ENCODE data around the gene RBPJ. TPM values are rescaled to one million over a fixed set of nuclear protein-coding genes. Genes with fewer than 3 reads are reported as not detected.

The RBPJ gene
- total RNA-seq, 1 donor from 2014 or later, result 73.3 TPM

DNA sequence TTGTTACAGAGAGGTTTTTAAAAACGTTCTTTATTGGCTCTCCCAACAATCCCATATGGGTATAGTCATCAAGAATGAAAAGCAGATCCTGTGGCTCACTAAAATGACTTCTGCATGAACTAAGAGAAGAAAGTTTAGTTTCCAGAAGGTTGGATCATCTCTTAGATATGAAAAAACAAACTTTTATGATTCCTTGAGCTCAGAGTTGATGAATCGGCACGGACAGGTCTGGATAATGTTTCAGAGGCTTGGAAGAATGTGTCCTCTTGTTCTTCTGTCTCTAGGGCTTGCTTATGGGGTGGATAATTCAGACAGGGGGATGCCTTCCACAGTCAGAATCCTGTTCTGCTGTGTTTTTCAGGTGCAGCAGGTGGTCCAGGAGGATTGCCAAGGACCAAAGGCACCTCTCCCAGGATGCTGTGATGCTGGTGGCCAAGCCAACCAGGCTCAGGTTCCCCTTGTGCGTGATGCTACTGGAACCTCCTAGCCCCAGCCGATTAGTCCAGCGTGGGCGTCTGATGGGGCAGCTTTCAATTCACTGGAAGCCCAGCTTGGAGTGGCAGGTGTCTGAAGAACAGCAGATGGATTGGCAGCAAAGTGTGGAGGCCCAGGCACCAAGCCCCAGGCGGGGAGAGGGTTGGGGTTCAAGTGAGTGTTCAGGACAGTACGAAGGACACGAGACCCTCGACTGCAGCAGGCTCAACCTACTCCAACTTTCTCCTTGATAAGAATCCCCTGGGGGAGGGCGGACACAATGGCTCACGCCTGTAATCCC, 139.1 kb downstream of the RBPJ start:
- DNase-seq (ENCODE audit: low spot score), result no peak

DNA sequence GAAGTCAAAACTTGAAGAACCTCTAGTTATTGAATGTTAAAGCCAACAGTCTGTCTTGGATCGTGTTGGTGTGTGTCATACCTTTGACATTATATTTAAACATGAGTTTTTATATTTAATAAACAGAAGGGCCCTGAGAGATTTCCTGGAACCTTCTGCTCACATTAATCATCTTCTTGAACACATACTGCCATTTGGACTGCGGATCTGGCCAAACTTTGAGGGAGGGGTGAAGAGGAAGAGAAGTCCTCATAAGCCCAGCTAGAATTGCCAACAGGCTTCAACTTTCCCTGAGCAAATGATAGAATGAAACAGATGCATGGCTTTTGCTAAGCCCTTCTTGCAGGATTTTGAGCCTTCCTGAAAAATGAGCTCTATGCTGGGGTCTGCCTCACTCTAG, 142.1 kb downstream of the RBPJ start:
- no peak for DNase-seq (ENCODE audit: low spot score)

DNA sequence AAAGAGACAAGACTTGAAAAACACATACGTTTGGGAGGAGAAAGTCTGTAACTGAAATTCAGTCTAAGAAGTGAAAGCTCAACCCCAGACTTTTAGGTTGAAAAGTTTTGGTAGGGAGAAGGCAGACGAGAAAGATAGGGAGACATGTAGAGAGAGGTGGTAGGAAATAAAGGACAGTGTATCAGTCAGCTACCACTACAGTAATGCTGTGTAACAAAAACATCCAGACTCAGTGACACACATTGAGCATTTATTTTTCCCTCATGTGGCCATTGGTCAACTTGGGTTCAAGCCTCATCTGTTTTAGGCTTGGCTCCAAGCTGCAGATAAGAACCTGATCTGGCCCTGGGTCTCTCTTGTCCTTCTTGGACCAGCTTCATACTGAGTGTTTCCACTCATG, 142.6 kb downstream of the RBPJ start:
- DNase-seq (ENCODE audit: low spot score), result no peak

DNA sequence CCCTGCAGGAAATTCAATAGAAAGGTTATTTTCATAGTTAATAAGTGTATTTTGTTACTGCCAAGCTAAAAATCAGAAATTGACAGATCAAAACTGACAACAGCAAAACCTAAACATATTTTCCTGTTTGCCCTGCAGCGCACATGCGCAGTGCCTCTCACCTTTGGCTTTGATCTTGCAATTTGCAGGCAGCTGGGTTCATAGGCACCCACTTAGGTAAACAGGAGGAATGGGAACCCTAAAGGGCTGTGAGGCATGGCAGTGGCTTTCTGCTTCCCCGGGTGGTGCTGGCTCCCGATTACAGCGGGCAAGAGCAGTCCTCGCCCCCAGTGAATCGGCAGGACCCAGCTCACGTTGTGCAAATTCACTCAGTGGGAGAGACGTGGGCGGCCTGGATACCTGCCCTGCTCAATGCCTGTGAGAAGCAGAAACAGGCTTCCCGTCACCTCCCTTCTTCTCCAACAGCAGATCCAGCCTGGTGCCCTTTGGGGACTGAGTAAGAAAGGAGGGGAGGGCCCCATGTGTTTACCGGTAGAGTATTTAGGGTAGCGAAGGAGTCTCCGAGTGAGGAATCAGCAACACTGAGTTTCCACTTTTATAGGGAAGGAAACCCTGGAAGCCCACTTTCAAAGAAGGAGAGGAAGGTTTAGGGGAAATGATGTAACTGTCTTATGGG, 143.7 kb downstream of the RBPJ start:
- no peak for DNase-seq (ENCODE audit: low spot score)

DNA sequence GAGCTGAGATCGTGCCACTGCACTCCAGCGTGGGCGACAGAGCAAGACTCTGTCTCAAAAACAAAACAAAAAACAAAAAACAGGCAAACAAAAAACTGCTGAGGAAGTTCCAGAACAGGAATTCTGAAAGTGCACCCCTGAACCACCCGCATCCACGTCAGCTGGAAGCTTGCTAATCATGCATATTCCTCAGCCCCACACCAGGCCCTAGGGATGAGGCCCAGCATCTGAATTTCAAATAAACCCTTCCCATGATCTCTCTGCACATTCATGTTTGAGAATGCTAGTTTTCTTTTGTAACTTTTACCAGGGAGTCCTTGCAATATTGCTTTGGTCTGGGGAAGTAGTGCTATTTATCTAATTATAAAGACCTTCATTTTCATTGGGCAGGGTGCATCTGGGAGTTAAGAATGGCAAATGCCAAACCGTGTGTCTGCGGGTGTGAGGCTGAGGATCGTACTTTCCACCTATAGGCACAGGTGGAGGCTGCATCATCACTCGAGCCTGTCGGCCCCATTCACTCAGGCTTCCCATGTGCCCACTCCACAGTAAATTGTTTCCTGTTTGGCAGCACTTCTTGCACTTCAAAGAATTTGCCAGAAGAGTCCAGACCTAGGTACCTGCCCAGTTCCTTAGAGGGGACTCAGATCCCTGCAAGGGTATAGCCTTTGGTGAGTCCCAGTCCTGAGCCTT, 145.9 kb downstream of the RBPJ start:
- DNase-seq (ENCODE audit: low spot score), result no peak

DNA sequence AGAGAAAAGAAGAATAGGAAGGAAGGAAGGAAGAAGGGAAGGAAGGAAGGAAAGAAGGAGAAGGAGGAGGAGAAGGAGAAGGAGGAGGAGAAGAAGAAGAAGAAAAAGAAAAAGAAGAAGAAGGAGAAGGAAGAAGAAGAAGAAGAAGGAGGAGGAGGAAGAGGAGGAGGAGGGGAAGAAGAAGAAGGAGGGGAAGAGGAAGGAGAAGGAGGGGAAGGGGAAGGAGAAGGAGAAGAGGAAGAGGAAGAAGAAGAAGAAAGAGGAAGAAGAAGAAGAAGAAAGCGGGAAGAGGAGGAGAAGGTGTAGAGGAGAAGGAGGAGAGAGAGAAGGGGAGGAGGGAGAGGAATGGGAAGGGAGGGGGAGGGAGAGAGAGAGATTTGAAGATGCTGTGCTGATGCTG, 146.9 kb downstream of the RBPJ start:
- DNase-seq (ENCODE audit: low spot score), result no peak

DNA sequence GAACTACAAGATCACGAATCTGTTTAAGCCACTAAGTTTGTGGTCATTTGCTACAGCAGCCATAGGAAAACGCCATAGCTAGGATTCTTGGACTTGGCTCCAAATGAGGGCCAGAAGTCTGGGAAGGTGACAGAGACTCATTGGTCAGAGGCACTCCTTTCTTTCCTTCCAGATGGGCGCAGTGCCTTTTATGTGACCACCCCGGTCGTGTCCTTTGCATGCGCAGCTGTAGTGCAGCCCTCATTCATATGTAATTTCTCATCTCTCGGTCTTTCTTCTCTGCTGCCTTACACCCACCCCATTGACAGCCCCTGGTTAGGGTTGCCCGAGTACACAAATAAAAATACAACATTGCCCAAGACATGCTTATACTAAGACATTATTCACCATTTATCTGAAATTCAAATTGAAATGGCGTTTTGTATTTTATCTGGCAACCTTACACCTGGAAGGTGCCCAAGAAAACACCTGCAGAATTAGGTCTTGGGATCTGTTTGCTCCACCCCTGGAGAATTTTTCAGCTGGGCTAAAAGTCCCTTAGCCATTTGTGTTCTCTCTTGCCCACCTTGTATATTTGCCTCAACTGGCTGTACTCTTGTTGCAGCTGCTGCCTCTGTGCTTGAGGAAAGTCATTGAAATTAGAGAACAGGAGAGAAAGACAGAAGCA, 147.6 kb downstream of the RBPJ start:
- DNase-seq (ENCODE audit: low spot score), result no peak

DNA sequence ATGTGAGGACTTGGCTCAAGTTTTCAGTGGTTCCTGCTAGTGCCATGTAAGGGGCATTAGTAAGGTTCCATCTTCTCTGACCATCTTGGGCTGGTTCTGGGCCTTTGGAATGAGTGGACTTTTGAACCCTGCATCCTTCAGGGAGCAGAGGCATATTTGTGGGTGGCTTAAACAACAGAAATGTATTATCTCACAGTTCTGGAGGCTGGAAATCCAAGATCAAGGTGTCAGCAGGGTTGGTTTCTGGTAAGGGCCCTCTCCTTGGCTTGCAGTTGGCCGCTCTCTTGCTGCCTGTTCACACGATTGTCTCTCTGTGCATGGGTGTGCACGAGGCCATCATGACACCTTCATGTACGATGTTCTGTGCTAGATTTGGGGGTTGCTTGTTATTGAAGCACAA, 148.2 kb downstream of the RBPJ start:
- no peak for DNase-seq (ENCODE audit: low spot score)

DNA sequence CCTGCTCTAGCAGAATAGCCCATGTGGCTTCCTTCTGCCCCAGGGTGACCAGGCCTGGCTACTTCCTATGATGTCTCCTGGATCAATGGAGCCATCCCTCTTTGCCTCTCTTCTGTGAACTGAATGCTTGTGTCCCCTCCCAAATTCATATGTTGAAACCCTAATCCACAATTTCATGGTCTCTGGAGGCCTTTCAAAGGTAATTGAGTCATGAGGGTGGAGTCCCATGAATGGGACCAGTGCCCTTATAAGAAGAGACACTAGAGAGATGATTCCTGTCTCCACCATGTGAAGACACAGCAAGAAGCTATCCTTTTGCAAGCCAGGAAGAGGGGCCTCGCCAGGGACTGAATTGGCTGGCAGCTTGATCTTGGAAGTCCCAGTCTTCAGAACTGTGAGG, 151.1 kb downstream of the RBPJ start:
- no peak for DNase-seq (ENCODE audit: low spot score)

DNA sequence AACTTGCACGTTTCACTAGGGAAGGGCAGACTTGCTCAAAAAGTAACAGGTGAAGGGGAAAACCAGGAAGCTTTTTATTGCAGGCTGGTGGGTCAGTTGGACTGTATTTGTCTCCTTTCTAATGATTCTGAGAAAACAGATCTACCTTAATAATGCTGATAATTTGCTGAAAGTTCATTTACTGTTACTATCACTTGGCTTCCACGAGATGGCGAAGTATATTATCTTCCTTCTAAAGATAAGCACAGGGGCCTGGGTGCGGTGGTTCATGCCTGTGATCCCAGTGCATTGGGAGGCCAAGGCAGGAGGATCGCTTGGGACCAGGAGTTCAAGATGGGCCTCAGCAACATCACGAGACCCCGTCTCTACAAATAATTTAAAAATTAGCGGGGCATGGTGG, 153.1 kb downstream of the RBPJ start:
- no peak for DNase-seq (ENCODE audit: low spot score)

DNA sequence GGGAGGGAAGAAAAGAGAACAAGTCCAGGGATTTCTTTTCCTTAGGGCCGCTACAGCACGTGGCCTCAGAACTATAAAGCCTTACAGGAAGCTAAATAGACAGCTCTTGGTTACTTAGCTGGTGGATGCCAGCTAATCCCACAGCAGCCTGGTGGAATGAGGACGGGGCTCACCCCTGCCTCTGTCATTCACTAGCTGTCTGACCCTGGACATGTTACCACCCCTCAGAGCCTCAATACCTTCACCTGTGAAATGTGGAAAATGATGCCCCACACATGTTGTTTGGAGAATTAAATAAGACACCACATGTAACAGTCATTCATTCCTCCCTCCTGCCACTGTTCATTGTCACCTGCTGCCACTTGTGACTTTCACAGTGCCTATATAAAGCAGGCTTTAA, 153.7 kb downstream of the RBPJ start:
- no peak for DNase-seq (ENCODE audit: low spot score)

DNA sequence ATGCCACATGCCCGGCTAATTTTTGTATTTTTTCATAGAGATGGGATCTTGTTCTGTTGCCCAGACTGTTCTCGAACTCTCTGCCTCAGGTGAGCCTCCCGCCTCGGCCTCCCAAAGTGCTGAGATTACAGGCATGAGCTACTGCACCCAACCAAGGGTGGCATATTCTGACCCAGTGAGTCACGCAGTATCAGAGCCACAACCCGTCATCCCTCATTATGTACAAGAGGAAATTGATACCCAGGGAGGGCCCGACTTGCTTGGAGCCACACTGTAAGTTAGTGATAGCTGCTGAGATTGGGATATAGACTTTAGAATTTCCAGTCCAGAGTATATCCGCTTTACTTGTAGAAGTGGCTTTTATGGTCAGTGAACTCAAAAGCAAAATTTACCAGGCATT, 154.9 kb downstream of the RBPJ start:
- DNase-seq (ENCODE audit: low spot score), result no peak

DNA sequence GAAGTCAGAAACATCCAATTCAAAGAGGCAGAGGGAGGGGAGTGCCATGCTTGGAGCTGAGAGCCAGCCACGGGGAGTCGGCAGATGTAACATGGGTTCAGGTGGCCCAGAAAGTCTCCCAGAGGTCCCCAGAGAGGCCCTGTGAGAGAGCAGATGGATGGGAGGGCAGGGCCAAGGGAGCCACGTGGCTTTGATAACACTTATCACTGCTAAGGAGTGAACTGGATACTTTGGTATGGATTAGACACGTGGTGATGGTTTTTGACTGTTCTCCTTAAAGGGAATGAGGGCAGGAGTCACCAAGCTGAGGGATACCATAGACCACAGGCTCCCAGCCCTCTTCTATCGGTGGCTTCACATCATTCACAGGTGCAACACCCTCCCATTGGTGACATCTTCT, 155.7 kb downstream of the RBPJ start:
- no peak for DNase-seq (ENCODE audit: low spot score)

DNA sequence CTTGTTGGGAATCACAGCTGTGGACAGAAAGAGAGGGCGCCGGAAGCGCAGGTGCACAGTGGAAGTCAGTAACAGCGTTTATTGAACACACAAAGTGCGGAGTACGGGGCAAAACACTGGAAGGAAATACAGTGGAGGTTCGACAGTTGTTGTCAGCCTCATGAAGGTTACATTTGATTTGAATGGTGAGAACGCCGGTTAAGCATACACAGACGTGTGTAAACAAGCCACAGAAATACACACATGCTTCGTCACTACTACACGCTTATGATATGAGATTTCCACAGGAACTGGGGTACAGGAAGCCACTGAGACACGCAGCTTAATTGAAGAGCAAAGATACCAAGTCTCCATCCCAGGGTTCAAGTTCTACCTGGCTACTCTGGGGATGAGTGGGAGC, 157.5 kb downstream of the RBPJ start:
- no peak for DNase-seq (ENCODE audit: low spot score)

DNA sequence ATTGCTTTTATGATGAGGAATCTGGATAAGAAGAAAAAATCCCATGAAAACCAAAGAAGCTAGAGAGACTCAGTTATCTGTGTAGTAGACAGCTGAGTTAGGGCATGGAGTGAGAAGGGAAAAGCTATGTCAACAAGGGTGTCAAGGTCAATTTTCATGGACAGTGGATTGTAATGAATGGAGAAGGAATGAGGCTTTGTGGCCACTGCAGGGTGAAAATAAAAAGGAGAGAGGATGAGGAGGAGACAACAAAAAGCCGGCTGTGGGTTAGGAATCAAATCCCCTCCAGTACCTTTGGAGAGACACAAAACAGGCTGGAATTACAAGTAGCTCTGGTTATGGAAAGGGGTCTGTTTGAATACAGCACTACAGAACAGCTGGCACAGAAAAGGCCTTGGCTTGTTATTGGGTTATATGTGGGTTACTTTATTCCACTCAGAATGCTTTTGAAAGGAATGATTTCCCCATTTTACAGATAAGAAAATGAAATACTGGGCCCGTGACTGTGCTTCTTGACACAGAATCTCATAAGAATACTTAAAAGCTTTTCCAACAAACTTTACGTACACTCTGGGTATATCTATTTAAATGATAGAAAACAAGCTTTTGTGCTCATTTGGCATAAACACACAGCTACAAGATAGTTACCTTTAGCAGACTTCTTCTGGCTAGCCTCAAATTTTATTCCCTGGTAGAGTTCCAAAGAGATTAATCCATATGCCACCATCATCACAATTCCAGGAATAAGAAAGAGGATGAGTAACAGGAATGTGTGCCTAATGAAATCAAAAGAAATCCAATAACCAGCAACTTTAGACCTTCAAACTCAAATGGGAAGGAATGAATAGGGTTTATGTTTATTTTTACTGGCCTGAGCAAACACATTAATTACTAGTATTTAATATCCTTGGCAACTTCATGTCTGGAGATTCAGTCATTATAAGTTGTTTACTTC, 162.0 kb downstream of the RBPJ start:
- DNase-seq (ENCODE audit: low spot score), result no peak

DNA sequence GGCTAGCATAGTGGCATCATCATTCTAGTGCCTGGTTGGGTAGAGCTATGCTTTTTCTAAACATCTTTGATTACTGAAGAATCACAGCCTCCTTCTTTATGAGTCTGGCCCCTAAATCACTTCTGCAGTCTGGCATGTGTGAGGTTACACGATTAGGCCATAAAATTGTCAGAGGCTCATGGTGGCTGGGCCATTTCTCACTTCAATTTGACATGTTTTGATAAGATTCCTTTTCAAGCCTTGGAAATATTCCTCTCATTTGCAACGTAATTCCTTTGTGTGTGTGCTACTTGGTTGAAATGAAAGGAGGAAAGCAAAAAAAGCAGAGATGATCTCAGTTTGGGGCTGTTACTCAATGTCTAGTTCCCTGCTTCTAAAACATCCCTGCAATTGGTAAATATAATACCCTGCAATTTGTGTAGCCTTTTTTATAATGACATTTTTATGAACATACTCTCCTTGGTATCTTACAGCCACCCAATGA, 163.3 kb downstream of the RBPJ start:
- no peak for DNase-seq (ENCODE audit: low spot score)

DNA sequence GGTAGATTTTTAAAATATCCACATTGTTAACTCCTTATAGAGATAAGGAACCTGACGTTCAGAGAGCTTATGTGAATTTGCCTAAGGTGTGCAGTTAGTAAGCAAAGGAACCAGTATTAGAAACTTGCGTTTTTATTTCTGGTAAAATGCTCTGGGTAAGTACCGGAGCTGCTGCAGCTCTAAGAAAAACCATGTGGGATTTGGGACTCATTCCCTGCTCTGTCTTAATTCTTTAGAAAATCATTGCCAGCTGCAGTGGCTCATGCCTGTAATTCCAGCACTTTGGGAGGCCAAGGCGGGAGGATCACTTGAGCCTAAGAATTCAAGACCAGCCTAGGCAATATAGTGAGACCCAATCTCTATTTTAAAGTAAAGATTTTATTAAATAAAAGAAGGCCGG, 163.7 kb downstream of the RBPJ start:
- DNase-seq (ENCODE audit: low spot score), result no peak

Measured in ureter (tissue), 1 donor.